ENCODE results near the gene SPOCD1.
"Not testable (repeated sequence)": the region's sequence is repeated elsewhere in the genome, so short reads cannot be mapped to it uniquely, and the experiment has no call there.

Gene SPOCD1

GRCh38 chr1:31828926-31829690 lies 13.3 kb upstream of the SPOCD1 start:
- no peak for DNase-seq

GRCh38 chr1:31828341-31828740 lies 12.5 kb upstream of the SPOCD1 start:
- DNase-seq: no peak

- DNase-seq: no peak
Observed at GRCh38 chr1:31823780-31824179, 8.0 kb upstream of the SPOCD1 start.

GRCh38 chr1:31822766-31823165 lies 6.9 kb upstream of the SPOCD1 start:
- no peak for DNase-seq

DNA sequence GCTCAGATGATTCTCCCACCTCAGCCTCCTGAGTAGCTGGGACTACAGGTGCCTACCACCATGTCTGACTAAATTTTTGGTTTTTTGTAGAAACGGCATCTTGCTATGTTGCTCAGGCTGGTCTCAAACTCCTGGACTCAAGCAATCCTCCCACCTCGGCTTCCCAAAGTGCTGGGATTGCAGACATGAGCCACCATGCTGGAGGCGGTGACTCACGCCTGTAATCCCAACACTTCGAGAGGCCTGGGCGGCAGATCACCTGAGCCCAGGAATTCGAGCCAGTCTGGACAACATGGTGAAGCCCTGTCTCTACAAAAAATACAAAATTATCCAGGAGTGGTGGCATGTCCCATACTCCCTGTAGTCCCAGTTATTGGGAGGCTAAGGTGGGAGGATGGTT lies 4.4 kb upstream of the SPOCD1 start:
- not testable (repeated sequence) for DNase-seq

GRCh38 chr1:31818206-31818605 lies 2.4 kb upstream of the SPOCD1 start:
- DNase-seq: no peak

GRCh38 chr1:31816947-31817346 lies 1.1 kb upstream of the SPOCD1 start:
- DNase-seq: not testable (repeated sequence)

DNA sequence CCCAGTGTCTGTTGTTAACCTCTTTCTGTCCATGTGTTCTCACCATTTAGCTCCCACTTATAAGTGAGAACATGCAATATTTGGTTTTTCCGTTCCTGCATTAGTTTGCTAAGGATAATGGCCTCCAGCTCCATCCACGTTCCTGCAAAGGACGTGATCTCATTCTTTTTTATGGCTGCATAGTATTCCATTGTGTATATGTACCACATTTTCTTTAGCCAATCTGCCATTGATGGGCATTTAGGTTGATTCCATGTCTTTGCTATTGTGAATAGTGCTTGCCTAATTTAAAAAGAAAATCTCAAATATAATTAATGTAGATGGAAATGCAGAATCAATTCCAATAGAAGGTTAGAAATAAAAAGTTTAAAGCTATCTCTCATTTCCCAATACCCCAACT lies 679 bp upstream of the SPOCD1 start:
- not testable (repeated sequence) for DNase-seq

DNA sequence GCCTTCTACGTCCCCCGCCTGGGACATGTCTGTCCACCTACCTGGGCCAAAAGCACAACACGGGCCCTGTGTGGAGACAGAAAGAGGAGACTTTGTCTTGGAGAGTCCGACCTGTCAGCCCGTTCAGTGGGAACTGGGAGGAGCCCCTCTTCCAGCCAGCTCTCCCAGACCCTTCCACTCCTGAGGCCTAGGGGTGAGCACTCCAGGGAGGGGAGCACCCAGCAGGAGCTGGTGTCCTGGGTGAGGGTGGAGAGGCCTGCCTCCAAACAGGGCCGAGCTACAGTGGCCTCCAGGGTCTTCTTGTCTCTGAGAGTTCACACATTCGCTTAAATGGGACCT lies 546 bp downstream of the SPOCD1 start:
- DNase-seq: no peak

DNA sequence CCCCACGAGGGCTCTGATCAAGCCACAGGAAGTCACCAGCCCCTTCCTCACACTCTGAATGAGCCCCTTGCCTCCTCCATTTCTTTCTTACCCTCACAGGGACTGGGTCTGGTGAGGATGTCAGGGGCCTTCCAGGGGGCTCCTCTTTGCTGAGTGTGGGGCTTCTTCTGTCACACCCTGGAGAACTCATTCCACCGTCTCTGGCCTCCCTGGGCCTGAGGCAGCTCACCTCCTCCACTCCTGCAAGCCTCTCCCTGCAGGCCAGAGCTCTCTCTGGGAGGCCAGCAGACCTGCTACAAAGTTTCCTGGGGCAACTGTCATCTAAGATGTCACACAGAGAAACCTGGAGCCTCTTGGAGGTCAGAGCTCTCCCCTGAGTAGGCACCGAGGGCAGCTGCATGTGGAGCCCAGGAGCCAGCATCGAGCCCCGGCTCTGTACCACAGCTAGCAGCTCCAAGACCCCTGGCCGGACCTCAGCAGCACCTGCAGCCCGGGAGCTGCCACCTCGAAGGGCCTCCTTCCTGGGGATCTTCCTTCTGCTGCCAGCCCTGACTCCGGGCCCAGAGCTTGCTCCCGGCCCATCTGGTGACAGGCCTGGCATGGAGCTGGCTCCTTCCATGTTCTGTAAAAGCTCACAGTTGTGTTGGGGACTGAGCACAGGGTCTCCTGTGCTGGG lies 1.1 kb downstream of the SPOCD1 start:
- DNase-seq: no peak

DNA sequence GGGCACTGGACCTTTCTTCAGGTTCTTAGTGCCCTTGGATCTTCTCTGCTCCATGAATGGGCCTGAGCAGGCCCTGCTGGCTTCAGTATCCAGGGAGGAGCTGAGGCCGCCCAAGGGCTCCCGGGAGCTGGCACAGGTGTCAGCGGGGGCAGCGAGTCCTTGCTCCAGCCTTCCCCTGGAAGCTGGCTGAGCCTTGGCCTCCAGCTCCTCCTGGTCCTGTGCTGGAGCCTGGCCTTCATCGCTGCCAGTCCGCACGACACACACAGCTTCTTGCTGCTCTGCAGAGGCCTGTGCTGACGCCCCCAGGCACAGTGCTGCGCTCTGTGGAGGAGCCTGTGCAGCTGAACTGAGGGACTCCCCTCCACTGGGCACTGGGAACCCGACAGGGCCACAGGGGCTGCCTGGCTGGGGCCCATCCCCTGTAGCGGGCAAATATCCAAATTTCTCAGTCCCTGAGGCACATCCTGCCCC lies 1.7 kb downstream of the SPOCD1 start:
- no peak for DNase-seq

DNA sequence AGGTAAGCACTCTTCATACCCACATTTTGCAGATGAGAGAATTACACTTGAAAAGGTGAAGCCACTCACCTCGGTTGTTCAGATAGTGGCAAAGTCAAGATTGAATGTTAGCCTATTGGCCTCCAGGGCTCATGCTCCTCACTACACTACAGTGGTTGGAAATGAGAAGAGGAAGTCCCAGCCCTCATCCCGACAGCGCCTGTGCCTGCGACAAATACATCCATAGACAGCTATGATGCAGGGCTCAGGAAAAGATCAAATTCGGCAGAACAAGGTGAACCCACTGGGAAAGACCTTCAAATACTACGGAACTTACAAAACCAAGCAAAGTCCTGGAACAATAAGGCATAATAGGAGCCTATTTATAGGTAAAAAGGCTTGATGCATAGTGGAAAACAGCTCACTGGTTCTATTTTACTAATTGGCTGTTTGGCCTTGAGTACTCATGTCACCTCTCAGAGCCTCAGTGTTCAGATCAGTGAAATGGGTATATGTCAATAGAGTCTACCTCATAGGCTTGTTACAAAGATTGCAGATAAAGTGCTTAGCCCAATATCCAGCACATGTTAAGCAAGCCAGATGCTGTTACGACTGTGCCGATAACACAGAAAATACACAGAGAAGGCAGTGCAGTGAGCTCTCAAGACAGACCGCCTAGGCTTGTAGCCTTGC lies 3.5 kb downstream of the SPOCD1 start:
- DNase-seq: no peak

DNA sequence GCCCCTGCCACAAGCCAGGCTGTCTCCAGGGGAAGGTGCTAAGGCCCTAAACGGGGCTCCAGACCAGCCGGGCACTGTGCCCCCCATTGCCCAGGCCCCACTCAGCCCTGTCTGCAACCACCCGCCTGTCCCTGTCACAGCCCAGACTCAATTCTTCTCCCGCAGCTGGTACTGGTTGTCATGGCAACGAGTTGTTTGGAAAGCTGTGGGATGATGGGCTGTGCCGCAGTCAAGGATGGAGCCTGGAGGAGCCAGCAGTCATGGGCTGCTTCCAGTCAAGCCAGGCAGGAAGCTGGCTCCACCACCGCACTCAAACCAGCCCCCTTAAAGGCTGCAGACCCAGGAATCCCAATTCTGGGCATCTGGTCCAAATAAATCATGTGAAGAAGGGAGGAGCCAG lies 4.2 kb downstream of the SPOCD1 start:
- DNase-seq: peak; percentile 94

- no peak for DNase-seq
Observed at GRCh38 chr1:31809698-31810097, 6.1 kb downstream of the SPOCD1 start.

DNA sequence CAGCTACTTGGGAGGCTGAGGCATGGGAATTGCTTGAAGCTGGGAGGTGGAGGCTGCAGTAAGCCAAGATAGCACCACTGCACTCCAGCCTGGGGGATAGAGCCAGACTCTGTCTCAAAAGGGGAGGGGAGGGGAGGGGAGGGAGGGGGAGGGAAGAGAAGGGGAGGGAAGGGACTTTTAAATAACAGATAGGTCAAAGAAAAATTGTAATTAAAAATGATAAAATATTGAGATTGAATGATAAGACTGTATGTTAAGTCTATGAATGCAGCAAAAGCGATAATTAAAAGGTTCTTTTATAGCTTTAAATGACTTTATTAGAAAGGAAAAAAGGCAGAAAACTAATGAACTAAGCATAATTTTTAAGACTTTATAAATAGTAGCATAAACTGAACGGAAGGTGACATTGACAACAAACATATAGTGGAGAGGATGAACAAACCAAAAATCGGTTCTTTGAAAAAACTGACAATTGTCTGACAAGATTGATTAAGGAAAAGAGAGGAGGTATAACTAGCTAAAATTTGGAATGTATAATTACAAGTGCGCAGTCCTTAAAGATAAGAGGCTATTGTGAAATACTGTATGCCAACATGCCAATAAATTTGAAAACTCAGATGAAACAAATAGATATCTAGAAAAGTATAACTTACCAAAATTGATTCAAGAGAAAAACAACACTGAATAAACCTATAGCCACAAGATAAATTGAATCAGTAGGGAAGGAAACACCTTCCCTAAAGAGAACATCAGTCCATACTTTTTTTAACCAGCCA lies 8.4 kb downstream of the SPOCD1 start:
- DNase-seq: no peak

GRCh38 chr1:31805318-31805717 lies 10.5 kb downstream of the SPOCD1 start:
- DNase-seq: no peak

DNA sequence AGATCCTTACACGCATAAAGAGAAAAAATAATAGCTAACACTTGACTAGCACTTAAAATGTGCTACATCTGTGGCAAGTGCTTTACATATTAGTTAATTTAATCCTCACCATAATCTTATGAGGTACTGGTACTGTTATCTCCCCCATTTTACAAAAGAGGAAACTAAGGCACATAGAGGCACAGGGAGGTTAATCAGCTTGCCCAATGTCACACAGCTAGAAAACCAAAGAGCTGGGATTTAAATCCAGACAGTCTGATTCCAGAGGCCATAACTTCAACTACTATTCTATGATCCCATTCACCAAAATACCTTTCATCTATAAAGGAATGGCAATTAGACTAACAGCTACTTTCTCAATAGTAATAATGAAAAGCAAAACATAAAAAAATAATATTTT lies 11.7 kb downstream of the SPOCD1 start:
- no peak for DNase-seq

DNA sequence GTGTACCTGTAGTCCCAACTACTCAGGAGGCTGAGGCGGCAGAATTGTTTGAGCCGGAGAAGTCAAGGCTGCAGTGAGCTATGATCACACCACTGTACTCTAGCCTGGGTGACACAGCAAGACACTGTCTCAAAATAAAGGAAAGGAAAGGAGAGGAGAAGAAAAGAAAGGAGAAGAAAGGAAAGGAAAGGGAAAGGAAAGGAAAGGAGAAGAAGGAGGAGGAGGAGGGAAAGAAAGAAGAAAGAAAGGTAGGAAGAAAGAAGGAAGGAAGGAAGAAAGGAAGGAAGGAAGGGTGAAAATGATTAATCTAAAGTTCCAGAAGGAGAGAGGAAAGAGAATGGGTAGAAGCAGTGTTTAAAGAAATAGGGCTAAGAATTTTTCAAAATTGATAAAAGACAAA lies 12.2 kb downstream of the SPOCD1 start:
- no peak for DNase-seq

GRCh38 chr1:31802190-31803150 lies 13.4 kb downstream of the SPOCD1 start:
- DNase-seq: no peak

DNA sequence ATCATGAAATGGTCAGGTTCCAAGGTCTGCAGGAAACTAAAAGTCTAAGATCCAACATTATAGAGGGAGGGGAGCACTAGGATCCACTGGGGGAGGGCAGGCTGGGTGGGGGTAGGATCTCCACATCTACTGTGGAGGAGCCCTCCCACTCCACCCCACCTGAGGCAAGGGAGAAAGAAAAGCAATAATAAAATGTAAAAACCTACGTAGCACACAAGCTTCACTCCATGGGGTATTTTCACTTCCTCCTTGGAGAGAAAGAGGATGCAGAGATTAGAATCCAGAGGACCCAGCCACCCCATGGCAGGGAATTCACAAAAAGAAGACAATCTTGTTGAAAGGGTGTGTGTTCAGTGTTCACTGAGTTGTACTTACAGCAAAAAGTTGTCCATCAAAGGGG lies 14.4 kb downstream of the SPOCD1 start:
- DNase-seq: no peak

DNA sequence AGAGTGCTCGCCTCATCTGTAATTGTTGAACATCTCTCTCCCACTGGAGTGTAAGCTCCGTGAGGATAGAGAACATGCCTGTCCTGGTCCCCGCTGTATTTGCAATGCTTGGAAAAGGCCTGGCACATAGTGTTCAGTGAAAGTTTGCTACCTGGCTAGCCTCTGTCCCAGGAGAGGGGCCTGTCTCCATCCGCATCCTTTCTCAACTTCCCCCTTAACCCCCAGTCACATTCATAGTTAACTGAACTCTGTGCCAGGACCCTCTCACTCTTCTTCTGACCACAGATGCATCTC lies 15.2 kb downstream of the SPOCD1 start:
- DNase-seq: no peak
